Sciatic nerve (tissue), 2 donors: ENCODE results near the gene IL34. TPM values are rescaled to one million over a fixed set of nuclear protein-coding genes. Genes with fewer than 3 reads are reported as not detected.

Source experiments
- ATAC-seq: fragments of 200-7000 bp; cut with Tn5 transposase; one replicate; pipeline ENCODE4 v1.9.1; 2020; ENCODE audit warnings: mild to moderate bottlenecking, moderate library complexity
- DNase-seq: peaks from one replicate; pipeline ENCODE4 v3.0.0-alpha.2; 2020; ENCODE audit warnings: low spot score
- intact Hi-C: fragments of 100-400 bp; cut with DNase I; formaldehyde crosslinking; loops from one replicate; pipeline ENCODE4 v1.14.2; 2022
- total RNA-seq: library from RNA; stranded (reverse); fragmentation: NEBNext Ultra II Directional; extraction: Animal tissue kit (Norgen Biotek cat#: 25700); gene quantifications from one replicate; pipeline ENCODE4 v1.2.1, GENCODE V29; 2021
- donor health status: DM: no; HTN: no; CAD: no.
- donor health status: DM: no; HTN: no; CAD: no.

IL34 gene
- total RNA-seq, 1 donor from 2014 or later = 64.0 TPM

DNA sequence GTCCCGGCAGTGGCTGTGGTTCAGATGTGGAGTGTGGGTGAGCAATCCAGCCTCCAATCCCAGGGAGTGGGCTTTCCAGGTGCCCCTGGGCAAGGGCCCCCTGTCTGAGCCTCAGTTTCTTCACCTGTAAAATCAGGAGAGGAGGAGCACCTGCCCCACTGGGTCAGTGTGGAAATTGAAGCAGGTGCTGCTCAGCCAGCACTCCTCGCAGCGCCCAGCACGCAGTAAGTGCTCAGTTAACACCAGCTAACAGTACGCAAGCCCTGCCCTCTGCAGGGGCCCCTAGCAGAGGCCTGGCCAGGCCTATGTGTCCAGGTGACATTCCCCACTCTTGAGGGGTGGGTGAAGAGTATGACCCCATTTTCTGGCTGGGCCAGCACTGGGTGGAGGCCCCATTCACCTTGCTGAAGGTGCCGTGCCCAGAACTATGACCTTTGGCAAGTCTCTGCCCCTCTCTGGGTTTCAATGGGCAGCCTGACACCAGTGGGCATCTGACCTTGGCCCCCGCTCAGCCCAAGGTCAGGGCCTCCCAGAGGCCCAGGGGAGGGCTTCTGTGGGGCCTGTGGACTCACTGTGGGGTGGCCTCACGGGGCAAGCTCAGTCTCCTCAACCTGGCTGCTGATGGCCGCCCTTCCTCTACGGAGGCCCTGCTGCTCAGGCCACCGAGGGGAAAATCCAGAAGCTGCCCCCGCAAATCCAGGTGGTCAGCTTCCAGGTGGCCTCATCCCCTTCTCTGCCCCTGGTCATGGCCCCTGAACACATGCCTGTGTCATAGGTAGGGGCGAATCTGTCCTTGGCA lies 37.0 kb downstream of the IL34 start:
- ATAC-seq (no peak), DNase-seq (no peak)
- intact Hi-C loops = no loop called here

DNA sequence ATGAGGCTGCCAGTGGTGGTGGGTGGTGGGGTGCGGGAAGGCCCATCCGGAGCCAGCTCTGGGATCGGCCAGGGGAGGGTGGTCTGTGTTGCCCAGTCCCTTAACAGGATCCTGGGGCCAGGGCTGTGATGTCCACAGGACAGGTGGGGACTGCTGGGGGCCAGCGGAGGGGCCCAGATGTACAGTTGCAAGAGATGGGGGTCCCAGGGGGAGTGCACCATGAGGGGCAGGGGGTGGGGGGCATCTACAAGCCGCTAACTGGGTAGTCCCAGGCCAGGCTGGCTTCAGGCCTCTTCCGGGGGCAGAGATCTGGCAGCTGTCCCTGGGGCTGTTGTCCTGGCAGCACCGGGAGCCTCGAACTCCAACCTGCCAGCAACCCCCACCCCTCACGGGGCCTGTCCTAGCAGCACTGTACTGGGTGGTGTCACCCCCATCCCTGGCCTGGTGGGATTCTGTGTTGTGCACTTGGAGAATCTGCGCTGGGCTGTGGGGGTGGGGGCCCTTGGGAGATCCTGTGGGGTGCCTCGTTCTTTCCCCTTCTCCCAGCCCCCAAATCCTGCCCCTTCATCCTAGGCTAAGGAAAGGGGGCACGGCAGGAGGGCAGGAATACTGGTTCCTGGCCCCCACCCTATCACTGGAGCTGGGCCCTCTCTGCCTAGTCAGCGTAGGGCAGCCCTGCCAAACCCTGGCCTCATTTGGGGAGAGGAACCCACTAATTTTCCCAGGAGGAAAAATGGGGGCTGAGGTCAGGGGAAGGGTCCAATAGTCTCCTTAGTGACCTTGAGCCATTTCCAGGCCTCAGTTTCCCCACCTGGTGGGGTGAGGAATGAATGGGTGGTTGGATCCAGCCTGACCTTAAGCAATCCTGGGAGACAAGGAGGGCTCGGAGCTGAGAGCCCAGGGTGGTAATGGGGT lies 38.0 kb downstream of the IL34 start:
- DNase-seq (no peak), ATAC-seq (no peak)
- intact Hi-C loops = no loop called here

- intact Hi-C loops = no loop called here
- no peak for DNase-seq
Measured at GRCh38 chr16:70685061-70685937, 38.9 kb downstream of the IL34 start.

GRCh38 chr16:70685938-70686375 lies 39.6 kb downstream of the IL34 start, which contains the start of gene MTSS2:
TSS of gene MTSS2 (minus strand) at chr16:70686053. CDS start at chr16:70685791, 262 bp downstream.
- DNase-seq (peak; percentile 94), ATAC-seq (peak; percentile 74)
- intact Hi-C loops = no loop called here

More at GRCh38 chr16:70685061-70685937, 38.9 kb downstream of the IL34 start:
- ATAC-seq = no peak

- intact Hi-C loops = no loop called here
- ATAC-seq = no peak
- DNase-seq = no peak
Measured at GRCh38 chr16:70686376-70687101, 40.2 kb downstream of the IL34 start.

DNA sequence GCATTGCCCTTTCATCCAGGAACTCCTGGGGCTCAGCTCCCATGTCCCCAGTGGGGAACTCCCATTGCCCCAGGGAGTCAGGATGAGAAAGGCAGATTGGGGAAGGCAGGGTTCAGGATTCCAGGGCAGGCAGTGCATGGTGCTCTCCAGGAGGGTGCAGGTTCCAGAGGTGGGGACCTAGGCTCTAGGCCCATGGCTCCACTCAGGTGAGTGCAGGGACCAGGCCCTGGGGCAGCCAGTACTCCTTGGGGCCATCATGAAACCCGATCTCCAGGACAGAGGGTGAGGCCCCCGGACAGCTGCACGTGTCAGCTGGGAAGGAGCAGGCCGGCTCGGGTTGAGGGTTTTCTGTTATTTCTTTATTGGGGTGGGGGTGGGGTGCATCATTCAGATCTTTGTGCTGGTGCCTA lies 40.7 kb downstream of the IL34 start:
- intact Hi-C loops = no loop called here
- no peak for DNase-seq
- ATAC-seq = no peak

DNA sequence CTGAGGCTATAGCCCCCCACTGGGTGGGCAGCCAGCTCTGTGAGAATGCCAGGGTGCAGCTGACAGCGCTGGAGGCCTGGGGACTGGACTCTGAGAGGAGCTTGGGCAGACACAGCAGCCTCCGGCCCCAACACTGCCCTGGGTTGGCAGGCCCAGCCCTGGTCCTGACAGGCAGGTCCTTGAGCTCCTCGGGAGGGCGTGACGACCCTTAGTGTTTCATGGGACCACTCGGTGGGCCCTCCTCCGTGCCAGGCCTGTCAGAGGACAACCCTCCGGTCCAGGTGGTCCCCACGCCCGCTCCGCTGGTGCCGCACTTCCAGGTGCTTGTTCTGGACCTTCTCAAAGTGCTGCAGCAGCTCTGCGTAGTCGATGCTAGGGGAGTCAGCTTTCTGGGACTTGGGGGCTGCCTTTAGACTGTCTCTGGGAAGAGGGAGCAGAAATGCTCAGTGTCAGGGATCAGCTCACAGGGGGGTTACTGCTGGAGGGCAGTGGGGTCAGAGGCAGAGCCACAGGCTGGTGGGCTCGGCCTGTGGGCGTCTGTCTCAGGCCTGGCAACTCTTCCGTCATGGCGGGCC lies 41.4 kb downstream of the IL34 start:
- DNase-seq (no peak), ATAC-seq (no peak)
- intact Hi-C loops = no loop called here

- ATAC-seq (peak; percentile 2), DNase-seq (no peak)
- intact Hi-C loops = no loop called here
Measured at GRCh38 chr16:70688246-70688742, 41.9 kb downstream of the IL34 start.

DNA sequence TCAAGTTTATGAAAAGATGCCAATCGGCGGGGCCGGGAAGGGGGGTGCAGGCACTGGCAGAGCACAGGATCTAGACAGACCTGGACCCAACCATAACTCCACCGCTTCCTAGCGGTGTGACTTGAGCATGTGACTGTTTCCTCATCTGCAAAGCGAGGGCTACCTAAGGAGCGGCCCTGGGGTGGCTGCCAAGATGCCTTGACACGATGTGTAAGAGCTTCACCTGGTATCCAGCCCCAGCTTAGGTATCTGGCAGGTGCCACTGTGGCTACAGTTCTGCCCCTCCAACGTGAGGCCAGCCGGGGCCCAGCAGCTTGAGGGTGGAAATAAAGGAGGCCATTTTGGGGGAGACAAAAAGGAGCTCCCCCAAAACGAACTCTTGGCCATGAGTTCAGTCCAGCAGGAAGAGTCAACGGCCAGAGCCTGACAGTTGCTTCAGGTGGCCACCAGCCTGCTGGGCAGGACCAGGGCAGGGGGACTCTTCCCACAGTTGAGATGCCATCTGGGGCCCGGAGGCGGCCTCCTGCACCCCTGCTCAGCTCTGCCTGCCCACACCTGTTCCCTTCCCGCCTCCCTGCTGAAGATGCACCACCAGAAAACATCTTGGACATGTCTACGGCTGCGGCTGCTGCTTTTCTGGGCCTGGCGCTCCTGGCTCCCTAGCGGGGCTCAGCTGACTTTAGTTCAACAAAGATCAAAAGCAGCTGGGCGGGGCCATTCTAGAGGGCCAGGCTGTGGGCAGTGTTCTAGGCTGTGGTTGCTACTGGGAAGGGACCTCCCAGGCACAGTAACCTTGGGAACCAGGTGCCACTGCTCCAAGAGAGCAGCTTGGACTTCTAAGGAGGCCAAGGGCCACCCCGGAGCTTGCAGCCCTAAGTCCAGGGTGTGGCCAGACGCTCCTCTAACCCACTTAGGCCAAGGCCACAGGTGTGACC lies 42.9 kb downstream of the IL34 start:
- DNase-seq (no peak), ATAC-seq (no peak)
- intact Hi-C loops = no loop called here

GRCh38 chr16:70689970-70690891 lies 43.9 kb downstream of the IL34 start:
- DNase-seq (no peak), ATAC-seq (no peak)
- intact Hi-C loops = no loop called here

DNA sequence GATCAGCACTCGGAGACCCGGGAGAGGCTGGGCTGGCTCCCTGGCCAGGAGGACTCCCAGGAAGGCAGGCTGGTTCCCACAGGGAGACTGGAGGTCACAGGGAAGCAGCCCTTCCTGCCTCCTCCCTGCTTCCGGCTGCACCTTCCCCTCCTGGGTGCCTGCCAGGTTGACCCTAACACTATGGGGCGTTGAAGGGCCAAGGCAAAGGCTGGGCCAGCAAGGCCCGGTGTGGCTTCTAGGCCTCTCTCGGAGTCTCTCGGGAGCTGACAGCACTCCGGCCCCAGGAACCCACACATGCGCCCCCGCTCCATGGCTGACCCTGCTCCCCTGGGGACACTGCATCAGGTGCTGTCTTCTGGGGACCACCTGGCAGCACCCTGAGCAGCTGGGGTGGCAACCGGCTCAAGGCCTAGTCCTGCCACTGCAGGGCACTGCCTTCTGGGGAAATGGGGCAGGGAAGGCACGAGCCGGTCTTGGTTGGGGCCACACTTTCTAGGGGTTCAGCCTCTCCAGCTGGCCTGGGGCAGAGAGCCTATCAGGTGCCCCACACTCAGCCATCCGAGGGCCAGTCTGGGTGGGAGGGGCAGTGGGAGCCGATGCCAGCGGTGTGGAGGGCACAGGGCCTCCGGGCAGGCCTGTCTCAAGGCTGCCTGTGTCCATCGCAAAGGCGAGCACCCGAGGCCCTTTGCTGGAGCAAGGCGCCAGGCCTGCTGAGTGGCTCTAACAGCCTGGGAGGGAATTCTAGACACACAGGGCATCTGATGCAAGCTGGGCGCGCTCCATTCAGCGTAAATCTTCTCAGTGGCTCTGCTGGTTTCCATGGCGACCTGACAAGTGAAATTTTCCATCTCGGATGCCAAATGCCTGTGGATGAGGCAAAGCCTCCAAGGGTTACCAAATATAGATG lies 45.1 kb downstream of the IL34 start:
- intact Hi-C loops = no loop called here
- peak; percentile 88 for DNase-seq
- peak; percentile 76 for ATAC-seq

DNA sequence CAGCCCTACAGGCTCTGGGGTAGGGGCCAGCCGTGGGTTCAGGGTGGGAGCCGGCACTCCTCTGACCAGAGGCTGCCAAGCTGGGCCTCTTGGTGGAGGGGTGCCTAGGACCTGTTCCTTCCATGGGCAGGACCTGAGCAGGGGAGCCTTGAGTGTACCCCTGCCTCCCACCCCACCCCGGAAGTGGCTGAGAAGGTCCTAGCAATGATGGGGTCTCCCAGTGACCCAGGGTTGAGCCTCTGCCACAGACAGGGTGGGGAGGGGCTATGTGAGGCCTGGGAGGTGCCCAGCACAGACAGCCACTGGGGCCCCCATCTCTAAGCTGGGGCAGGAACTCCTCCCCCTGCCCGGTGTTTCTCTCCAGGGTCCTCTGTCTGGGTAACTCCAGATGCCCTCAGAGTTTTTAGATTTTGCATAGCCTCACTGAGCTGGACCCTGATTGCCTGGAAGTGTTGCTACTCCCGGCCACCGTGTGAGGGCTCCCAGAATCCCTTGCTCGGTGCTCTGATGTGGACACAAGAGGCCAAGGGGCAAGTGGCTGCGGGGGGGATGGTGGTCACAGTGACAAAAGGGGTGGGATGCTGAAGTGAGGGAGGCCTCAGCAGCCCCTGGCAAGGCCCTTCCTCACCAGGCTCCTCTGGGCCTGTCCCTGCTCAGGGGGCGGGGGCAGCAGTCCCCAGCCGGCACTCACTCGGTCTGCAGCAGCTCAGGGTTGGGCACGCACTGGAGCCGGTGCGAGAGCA lies 45.9 kb downstream of the IL34 start:
- DNase-seq = no peak
- ATAC-seq = peak; percentile 0
- intact Hi-C loops = no loop called here

DNA sequence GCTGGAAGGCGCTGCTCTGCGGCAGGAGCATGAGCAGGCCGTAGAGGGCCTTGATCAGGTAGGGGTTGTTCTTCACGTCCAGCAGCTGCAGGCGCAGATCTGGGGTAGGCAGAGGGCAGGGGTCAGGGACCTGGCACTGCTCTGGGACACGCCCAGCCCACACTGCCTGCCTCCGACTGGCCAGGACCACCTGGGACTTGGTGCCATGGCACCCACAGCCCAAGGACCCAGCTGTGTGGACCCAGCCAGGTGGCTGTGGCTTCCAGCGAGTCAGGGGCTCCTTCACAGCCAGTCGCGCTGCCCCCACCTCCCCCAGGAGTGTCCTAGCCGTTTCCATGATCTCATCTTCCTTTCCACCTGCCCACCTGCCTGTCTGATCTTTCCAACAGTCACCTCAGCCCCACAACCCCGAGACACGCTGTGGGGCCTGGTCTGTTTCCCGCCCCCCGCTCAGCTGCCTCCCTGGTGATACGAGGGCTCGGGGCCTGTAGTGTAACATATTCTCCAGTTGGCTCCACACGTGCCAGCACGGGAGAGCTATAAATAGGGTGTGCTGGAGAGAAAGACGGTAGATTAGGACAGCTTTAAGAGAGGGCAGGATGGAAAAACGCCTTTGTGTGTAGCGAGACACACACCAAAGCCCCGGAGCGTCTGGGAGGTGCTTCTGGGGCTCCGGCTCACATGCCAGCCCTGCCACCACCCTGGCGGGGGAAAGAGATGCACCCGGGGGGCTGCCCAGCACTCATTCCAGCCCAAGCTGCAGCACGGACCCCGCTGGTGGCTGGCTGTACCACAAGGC lies 46.7 kb downstream of the IL34 start:
- ATAC-seq = no peak
- no peak for DNase-seq
- intact Hi-C loops = no loop called here
